Upper lobe of left lung (tissue), 4 donors: ENCODE measurements around the gene CCDC69.

Source experiments
- POLR2AphosphoS5 ChIP-seq, 2 donors: sonication (generic); formaldehyde crosslinking; IDR thresholded peaks; one replicate each; pipeline ENCODE4 v1.5.1; 2017; ENCODE audit warnings: antibody characterized with exemption in 2 of 2
- TF ChIP-seq, protein P1 (sequence below), 6 experiments: fragments of 450-650 bp in 4 of 6; fragments of 200-600 bp in 2 of 6; sonication (generic) in 2 of 6; IDR thresholded peaks; one replicate each; pipeline ENCODE4 v1.5.1; 2016 to 2019; ENCODE audit warnings: antibody characterized with exemption in 6 of 6

DNA sequence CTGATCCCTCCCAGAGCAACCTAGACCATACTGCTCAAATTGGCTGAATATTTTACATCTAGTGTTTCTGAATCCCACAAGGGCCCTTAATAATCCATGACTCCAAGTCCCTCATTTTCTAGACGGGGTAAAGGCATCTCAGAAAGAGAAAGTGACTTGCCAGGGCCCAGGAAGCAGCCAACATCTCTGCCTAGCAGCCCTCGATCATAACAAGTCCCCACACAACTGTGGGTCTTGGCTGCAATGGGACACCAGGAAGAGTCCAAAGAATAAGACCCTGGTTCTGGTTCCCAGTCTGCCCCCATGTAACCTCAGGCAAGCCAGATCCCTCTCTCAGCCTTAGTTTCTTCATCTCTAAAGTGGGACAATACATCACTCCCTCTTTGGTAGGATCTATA lies 72.6 kb downstream of the CCDC69 start:
- TF ChIP-seq, protein P1, sequence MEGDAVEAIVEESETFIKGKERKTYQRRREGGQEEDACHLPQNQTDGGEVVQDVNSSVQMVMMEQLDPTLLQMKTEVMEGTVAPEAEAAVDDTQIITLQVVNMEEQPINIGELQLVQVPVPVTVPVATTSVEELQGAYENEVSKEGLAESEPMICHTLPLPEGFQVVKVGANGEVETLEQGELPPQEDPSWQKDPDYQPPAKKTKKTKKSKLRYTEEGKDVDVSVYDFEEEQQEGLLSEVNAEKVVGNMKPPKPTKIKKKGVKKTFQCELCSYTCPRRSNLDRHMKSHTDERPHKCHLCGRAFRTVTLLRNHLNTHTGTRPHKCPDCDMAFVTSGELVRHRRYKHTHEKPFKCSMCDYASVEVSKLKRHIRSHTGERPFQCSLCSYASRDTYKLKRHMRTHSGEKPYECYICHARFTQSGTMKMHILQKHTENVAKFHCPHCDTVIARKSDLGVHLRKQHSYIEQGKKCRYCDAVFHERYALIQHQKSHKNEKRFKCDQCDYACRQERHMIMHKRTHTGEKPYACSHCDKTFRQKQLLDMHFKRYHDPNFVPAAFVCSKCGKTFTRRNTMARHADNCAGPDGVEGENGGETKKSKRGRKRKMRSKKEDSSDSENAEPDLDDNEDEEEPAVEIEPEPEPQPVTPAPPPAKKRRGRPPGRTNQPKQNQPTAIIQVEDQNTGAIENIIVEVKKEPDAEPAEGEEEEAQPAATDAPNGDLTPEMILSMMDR (IDR thresholded peaks at IDR 0.05), result no peak
- no peak for TF ChIP-seq POLR2AphosphoS5 (IDR thresholded peaks at IDR 0.05)
